ENCODE measurements around the gene MECR.

The MECR gene

GRCh38 chr1:29201595-29202051, 29.1 kb downstream of the MECR start:
- DNase-seq, result no peak

GRCh38 chr1:29200906-29201594, 29.7 kb downstream of the MECR start:
- no peak for DNase-seq

- DNase-seq, result no peak
Observed at GRCh38 chr1:29197993-29198392, 32.7 kb downstream of the MECR start.

- peak; percentile 38 for DNase-seq
Observed at GRCh38 chr1:29197590-29197924, 33.2 kb downstream of the MECR start.

- no peak for DNase-seq
Observed at GRCh38 chr1:29196863-29197589, 33.7 kb downstream of the MECR start.

- peak; percentile 80 for DNase-seq
Observed at GRCh38 chr1:29195881-29196291, 34.8 kb downstream of the MECR start.

GRCh38 chr1:29193879-29194455, 36.8 kb downstream of the MECR start:
- DNase-seq, result no peak

GRCh38 chr1:29190718-29191117, 40.0 kb downstream of the MECR start:
- no peak for DNase-seq

- DNase-seq, result no peak
Observed at GRCh38 chr1:29186707-29187106, 44.0 kb downstream of the MECR start.

GRCh38 chr1:29186252-29186651, 44.5 kb downstream of the MECR start:
- no peak for DNase-seq

- DNase-seq, result no peak
Observed at GRCh38 chr1:29183287-29183686, 47.4 kb downstream of the MECR start.

- peak; percentile 99 for DNase-seq
Observed at GRCh38 chr1:29181413-29182225, 49.1 kb downstream of the MECR start, which contains the start of gene SRSF4. Gene SRSF4, minus strand, starts transcription at chr1:29181900. Its CDS starts 148 bp downstream, at chr1:29181752.

- DNase-seq, result no peak
Observed at GRCh38 chr1:29180497-29181412, 50.0 kb downstream of the MECR start.

GRCh38 chr1:29179641-29180184, 51.0 kb downstream of the MECR start:
- DNase-seq, result no peak

GRCh38 chr1:29177022-29177705, 53.6 kb downstream of the MECR start:
- no peak for DNase-seq

- no peak for DNase-seq
Observed at GRCh38 chr1:29176576-29176975, 54.2 kb downstream of the MECR start.

GRCh38 chr1:29172415-29172939, 58.3 kb downstream of the MECR start:
- no peak for DNase-seq

GRCh38 chr1:29171521-29171920, 59.2 kb downstream of the MECR start:
- no peak for DNase-seq

- DNase-seq, result no peak
Observed at GRCh38 chr1:29171089-29171488, 59.6 kb downstream of the MECR start.

GRCh38 chr1:29169976-29170375, 60.8 kb downstream of the MECR start:
- no peak for DNase-seq

- DNase-seq, result no peak
Observed at GRCh38 chr1:29167904-29168303, 62.8 kb downstream of the MECR start.
